A673 (cell line): Measurements from ENCODE around the gene ZDHHC8.

Experiments
- EZH2 ChIP-seq: fragments of 200-600 bp; sonication (generic); IDR thresholded peaks from 2 replicates; pipeline ENCODE4 v1.6.1; 2017; ENCODE audit warnings: borderline replicate concordance, low read depth, mild to moderate bottlenecking, mixed read lengths, antibody characterized with exemption, low read length; ENCODE audit not compliant: poor library complexity, severe bottlenecking
- TF ChIP-seq, protein P1 (sequence below): fragments of 300-800, 200-600 bp; sonication (generic); conservative IDR thresholded peaks from 2 replicates; pipeline ENCODE4 v1.5.1; 2017; ENCODE audit warnings: low read depth, mild to moderate bottlenecking, antibody characterized with exemption, low read length, moderate library complexity, mixed read lengths

DNA sequence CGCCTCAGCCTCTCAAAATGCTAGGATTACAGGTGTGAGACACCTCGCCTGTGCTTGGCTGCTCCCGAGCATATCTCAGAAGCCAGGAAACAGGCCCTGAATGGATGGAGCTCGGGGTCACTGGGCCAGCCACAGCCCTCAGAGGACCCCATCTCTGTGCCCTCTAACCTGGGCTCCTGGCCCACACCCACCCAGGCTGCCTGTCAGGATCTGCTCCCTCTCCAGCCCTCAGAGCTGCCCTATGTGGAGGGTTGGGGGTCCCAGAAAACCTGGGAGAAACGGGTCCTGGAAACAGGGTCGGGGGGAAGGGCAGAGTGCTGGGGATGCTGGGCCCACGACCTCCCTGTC is 24.4 kb downstream of the ZDHHC8 start:
- TF ChIP-seq, protein P1, sequence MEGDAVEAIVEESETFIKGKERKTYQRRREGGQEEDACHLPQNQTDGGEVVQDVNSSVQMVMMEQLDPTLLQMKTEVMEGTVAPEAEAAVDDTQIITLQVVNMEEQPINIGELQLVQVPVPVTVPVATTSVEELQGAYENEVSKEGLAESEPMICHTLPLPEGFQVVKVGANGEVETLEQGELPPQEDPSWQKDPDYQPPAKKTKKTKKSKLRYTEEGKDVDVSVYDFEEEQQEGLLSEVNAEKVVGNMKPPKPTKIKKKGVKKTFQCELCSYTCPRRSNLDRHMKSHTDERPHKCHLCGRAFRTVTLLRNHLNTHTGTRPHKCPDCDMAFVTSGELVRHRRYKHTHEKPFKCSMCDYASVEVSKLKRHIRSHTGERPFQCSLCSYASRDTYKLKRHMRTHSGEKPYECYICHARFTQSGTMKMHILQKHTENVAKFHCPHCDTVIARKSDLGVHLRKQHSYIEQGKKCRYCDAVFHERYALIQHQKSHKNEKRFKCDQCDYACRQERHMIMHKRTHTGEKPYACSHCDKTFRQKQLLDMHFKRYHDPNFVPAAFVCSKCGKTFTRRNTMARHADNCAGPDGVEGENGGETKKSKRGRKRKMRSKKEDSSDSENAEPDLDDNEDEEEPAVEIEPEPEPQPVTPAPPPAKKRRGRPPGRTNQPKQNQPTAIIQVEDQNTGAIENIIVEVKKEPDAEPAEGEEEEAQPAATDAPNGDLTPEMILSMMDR: no peak
- no peak for TF ChIP-seq EZH2
